ENCODE measurements around the gene ZNF263. TPM values are rescaled to one million over a fixed set of nuclear protein-coding genes. Genes with fewer than 3 reads are reported as not detected.
"Not testable (repeated sequence)": the region's sequence is repeated elsewhere in the genome, so short reads cannot be mapped to it uniquely, and the experiment has no call there.

Gene ZNF263
- total RNA-seq, 1 donor from 2014 or later, result 9.9 TPM

DNA sequence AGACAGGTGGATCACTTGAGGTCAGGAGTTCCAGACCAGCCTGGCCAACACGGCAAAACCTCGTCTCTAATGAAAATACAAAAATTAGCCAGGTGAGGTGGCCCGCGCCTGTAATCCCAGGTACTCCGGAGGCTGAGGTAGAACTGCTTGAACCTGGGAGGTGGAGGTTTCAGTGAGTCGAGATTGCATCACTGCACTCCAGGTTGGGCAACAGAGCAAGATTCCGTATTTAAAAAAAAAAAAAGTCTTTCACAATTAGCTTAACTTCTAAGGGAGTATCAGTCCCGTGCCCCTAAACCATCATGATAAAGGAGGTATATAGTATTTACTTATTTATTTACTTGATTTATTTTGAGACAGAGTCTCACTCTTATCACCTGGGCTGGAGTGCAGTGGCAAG lies 23.5 kb upstream of the ZNF263 start:
- TF ChIP-seq, protein P1, sequence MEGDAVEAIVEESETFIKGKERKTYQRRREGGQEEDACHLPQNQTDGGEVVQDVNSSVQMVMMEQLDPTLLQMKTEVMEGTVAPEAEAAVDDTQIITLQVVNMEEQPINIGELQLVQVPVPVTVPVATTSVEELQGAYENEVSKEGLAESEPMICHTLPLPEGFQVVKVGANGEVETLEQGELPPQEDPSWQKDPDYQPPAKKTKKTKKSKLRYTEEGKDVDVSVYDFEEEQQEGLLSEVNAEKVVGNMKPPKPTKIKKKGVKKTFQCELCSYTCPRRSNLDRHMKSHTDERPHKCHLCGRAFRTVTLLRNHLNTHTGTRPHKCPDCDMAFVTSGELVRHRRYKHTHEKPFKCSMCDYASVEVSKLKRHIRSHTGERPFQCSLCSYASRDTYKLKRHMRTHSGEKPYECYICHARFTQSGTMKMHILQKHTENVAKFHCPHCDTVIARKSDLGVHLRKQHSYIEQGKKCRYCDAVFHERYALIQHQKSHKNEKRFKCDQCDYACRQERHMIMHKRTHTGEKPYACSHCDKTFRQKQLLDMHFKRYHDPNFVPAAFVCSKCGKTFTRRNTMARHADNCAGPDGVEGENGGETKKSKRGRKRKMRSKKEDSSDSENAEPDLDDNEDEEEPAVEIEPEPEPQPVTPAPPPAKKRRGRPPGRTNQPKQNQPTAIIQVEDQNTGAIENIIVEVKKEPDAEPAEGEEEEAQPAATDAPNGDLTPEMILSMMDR (IDR thresholded peaks at IDR 0.05; ENCODE audit: borderline replicate concordance), result no peak
- Histone ChIP-seq H3K27me3 (ENCODE audit: low read depth) (peaks cover 20% of the 10 kb centered on the region), H3K4me3 (no peak overlapping the region), H3K4me1 (peaks cover 15% of the 10 kb centered on the region), H3K36me3 (no peaks in the 10 kb centered on the region), H3K9me3 (replicated peaks) (peaks cover under 1% of the 10 kb centered on the region), H3K27ac (replicated peaks) (no peak overlapping the region)
- no peak for DNase-seq
- intact Hi-C loops (cut with micrococcal nuclease), result no loop called here

DNA sequence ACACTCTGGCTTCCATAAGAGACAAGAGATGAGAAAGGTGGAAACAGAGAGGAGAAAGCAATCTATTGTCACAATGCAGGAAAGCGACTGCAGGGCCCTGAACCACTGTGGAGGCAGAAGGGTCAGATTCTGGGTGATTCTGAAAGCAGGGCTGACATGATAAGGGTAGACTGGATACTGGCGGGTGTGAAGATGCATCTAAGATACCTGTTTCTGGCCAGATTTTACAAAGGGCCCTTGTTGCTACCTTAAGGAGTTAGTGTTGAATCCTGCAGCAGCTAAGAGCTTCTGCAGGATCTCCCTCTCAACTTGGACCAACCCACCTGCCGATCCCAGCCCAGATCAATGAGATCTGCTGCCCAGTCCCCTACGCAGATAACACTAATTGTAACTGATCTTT lies 20.8 kb upstream of the ZNF263 start:
- intact Hi-C loops (cut with micrococcal nuclease), result no loop called here
- no peak for DNase-seq
- peaks cover 35% of the 10 kb centered on the region for H3K4me1 ChIP-seq
- H3K4me3 ChIP-seq, result no peak overlapping the region
- no peaks in the 10 kb centered on the region for H3K27me3 ChIP-seq (ENCODE audit: low read depth)
- peaks cover 27% of the 10 kb centered on the region for H3K36me3 ChIP-seq
- peak overlapping the region; percentile 99 for H3K27ac ChIP-seq (replicated peaks)
- TF ChIP-seq, protein P1 (IDR thresholded peaks at IDR 0.05; ENCODE audit: borderline replicate concordance), result no peak
- peaks cover 26% of the 10 kb centered on the region for H3K9me3 ChIP-seq (replicated peaks)

DNA sequence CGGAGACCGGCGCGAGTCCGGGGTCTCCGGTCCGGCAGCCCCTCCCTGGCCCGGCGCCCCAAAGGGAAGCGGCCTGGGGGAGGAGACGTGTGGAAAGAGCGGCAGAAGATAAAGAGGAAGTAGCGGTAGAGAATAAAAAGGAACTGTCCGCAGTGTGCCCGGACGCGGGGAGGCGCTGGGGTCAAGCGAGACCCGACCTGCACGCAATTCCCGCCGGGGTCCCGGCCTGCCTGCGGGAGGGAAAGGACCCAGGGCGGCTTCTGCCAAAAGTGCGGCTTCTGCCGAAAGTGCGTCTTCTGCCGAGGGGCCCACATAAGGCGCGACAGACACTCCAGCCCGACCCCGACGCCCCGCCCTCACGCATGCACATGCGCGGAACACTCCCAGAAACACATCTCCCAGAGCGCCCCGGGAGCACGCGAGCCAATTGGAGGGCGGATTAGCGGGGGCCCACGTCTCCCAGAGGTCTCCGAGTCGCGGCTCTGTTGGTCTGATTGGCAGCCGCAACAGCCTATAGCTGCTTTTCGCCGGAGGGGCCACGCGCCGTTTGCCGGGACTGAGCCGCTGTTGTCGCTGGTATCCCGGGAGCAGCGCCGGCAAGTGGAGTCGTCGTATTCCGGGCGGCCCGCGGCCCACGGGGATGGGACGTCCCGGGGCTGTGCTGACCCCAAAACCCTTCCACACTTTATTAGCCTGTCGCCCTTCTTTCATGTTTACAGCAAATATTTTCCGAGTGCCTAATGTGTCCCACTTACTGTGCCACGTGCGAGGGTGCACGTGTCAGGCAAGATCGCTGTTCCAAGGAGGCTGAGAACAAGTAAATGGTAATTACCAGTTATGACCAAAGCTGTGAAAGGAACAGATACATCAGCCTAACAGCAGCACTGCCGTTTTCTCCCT lies 18.9 kb upstream of the ZNF263 start:
- H3K4me3 ChIP-seq, result peak overlapping the region; percentile 84
- intact Hi-C loops (cut with micrococcal nuclease), result no loop called here
- H3K27me3 ChIP-seq (ENCODE audit: low read depth), result no peaks in the 10 kb centered on the region
- H3K4me1 ChIP-seq, result peaks cover 35% of the 10 kb centered on the region
- peak; percentile 96 for DNase-seq
- peaks cover 45% of the 10 kb centered on the region for H3K36me3 ChIP-seq
- TF ChIP-seq, protein P1 (IDR thresholded peaks at IDR 0.05; ENCODE audit: borderline replicate concordance), result peak; percentile 43
- peaks cover 45% of the 10 kb centered on the region for H3K9me3 ChIP-seq (replicated peaks)
- H3K27ac ChIP-seq (replicated peaks), result peak overlapping the region; percentile 99

DNA sequence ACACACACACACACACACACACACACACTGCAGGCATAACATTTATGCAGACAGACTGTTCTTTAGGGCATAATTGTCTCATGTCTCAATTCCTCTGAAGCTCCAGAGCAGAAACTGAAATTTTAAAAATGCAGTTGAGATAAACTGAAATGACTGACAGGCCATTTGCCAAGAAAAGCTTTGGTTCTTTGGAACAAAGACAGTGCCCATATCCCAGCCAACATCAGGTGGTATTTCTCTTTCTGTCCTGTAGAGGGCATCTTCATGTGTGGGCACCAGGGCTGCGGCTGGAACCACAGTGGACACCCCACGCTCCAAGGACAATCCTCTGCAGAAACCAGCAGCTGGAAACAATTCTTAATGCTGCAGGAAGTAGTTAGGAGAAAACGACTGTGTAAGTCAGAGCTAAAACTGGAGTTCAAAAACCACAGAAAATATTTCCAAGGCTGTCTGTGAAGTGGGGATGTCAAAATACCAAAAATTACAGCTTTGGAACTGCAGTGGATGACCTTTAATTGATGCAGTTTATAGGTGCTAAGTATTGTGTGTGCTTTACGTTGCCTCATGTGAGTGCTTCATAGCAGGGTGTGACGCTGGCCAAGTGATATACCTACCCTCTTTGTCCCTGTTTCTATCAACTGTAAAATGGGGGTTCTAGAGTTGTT lies 16.3 kb upstream of the ZNF263 start:
- TF ChIP-seq, protein P1 (IDR thresholded peaks at IDR 0.05; ENCODE audit: borderline replicate concordance), result peak; percentile 61
- Histone ChIP-seq H3K27me3 (ENCODE audit: low read depth) (no peaks in the 10 kb centered on the region), H3K27ac (replicated peaks) (no peak overlapping the region), H3K36me3 (peaks cover 47% of the 10 kb centered on the region), H3K9me3 (replicated peaks) (peaks cover 68% of the 10 kb centered on the region), H3K4me1 (peaks cover 35% of the 10 kb centered on the region), H3K4me3 (no peak overlapping the region)
- intact Hi-C loops (cut with micrococcal nuclease), result no loop called here
- no peak for DNase-seq

DNA sequence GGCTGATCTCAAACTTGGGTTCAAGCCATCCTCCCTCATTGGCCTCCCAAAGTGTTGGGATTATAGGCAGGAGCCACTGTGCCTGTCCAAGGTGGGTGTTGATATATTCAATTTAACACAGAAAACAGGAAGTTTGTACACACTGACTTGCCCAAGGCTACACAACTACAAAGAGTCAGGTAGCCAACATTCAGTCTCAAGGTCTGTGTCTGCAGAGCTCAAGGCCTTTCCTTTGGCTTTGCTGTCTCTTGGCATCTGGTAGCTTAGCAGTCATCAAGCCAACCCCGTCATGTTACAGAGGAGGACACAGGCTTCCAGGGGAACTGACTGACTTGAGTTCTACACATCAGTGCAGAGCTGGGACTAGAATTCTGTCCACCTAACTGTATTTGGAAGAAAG lies 15.0 kb upstream of the ZNF263 start:
- intact Hi-C loops (cut with micrococcal nuclease), result no loop called here
- peaks cover 81% of the 10 kb centered on the region for H3K9me3 ChIP-seq (replicated peaks)
- peaks cover 33% of the 10 kb centered on the region for H3K4me1 ChIP-seq
- H3K36me3 ChIP-seq, result peaks cover 47% of the 10 kb centered on the region
- H3K27me3 ChIP-seq (ENCODE audit: low read depth), result no peaks in the 10 kb centered on the region
- no peak overlapping the region for H3K27ac ChIP-seq (replicated peaks)
- DNase-seq, result no peak
- H3K4me3 ChIP-seq, result no peak overlapping the region
- TF ChIP-seq, protein P1 (IDR thresholded peaks at IDR 0.05; ENCODE audit: borderline replicate concordance), result no peak

DNA sequence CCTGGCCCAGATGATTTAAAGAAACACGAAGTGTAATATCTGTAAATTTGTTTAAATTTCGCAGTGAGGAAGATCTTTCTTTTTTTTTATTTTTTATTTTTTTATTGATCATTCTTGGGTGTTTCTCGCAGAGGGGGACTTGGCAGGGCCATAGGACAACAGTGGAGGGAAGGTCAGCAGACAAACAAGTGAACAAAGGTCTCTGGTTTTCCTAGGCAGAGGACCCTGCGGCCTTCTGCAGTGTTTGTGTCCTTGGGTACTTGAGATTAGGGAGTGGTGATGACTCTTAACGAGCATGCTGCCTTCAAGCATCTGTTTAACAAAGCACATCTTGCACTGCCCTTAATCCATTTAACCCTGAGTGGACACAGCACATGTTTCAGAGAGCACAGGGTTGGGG lies 12.6 kb upstream of the ZNF263 start:
- Histone ChIP-seq H3K4me1 (peaks cover 11% of the 10 kb centered on the region), H3K9me3 (replicated peaks) (peaks cover 95% of the 10 kb centered on the region), H3K36me3 (peaks cover 38% of the 10 kb centered on the region)
- H3K27ac ChIP-seq (replicated peaks); H3K27me3 ChIP-seq (ENCODE audit: low read depth); intact Hi-C loops (cut with micrococcal nuclease); H3K4me3 ChIP-seq; DNase-seq: not testable (repeated sequence)

DNA sequence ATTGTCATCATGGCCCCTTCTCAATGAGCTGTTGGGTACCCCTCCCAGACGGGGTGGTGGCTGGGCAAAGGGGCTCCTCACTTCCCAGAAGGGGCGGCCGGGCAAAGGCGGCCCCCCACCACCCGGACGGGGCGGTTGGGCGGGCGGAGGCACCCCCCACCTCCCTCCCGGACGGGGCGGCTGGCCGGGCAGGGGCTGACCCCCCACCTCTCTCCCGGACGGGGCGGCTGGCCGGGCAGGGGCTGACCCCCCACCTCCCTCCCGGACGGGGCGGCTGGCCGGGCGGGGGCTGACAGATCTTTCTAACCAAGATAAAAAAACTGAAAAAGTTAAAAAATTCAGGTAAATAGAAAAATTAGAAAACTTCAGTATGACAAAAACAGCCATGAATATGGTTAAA lies 12.0 kb upstream of the ZNF263 start:
- peaks cover 90% of the 10 kb centered on the region for H3K9me3 ChIP-seq (replicated peaks)
- not testable (repeated sequence) for DNase-seq

More for the DNA sequence above, 12.0 kb upstream of the ZNF263 start:
- H3K27ac ChIP-seq (replicated peaks); H3K4me3 ChIP-seq; H3K4me1 ChIP-seq; intact Hi-C loops (cut with micrococcal nuclease); H3K27me3 ChIP-seq (ENCODE audit: low read depth): not testable (repeated sequence)
- H3K36me3 ChIP-seq, result peaks cover 33% of the 10 kb centered on the region
